Activated naive CD8-positive, alpha-beta T cell treated with anti-CD3 and anti-CD28 coated beads for 36 hours (primary cell): ENCODE results near the gene USP10. TPM values are rescaled to one million over a fixed set of nuclear protein-coding genes. Genes with fewer than 3 reads are reported as not detected.
A peak's percentile ranks its signal among the peaks of the same experiment; 100 is the strongest.

Experiments
- DNase-seq: peaks from one replicate; pipeline ENCODE4 v3.0.0; 2021
- H3K27ac Mint-ChIP-seq: one replicate; pipeline ENCODE4 v1.8.0; 2022; ENCODE audit warnings: mild to moderate bottlenecking, moderate library complexity, mixed read lengths
- H3K27me3 Mint-ChIP-seq: one replicate; pipeline ENCODE4 v1.8.0; 2022; ENCODE audit warnings: mild to moderate bottlenecking, mixed read lengths
- H3K36me3 Mint-ChIP-seq: one replicate; pipeline ENCODE4 v1.8.0; 2021; ENCODE audit warnings: mild to moderate bottlenecking, mixed read lengths
- H3K4me1 Mint-ChIP-seq: one replicate; pipeline ENCODE4 v1.8.0; 2021; ENCODE audit warnings: mixed read lengths
- H3K4me3 Mint-ChIP-seq: one replicate; pipeline ENCODE4 v1.8.0; 2022; ENCODE audit warnings: mild to moderate bottlenecking, moderate library complexity, mixed read lengths
- H3K9me3 Mint-ChIP-seq: one replicate; pipeline ENCODE4 v1.8.0; 2022; ENCODE audit warnings: mixed read lengths
- total RNA-seq, 2 experiments: library from RNA; stranded (reverse); gene quantifications; one replicate each; pipeline ENCODE4 v1.2.3, GENCODE V29; 2021

Gene USP10
- total RNA-seq, 2 experiments from 2014 or later, result 148 to 151 TPM

GRCh38 chr16:84665359-84665758, 34.4 kb upstream of the USP10 start:
- Mint-ChIP-seq H3K4me1 (peaks cover 15% of the 10 kb centered on the region), H3K4me3 (no peak overlapping the region), H3K27ac (no peak overlapping the region), H3K9me3 (no peaks in the 10 kb centered on the region), H3K27me3 (no peaks in the 10 kb centered on the region), H3K36me3 (peaks cover 19% of the 10 kb centered on the region)
- DNase-seq, result no peak

- DNase-seq, result no peak
- Mint-ChIP-seq H3K27ac (peak overlapping the region; percentile 51), H3K9me3 (no peaks in the 10 kb centered on the region), H3K4me3 (no peak overlapping the region), H3K27me3 (no peaks in the 10 kb centered on the region), H3K36me3 (peaks cover 19% of the 10 kb centered on the region), H3K4me1 (peaks cover 14% of the 10 kb centered on the region)
These were observed 34.0 kb upstream of the USP10 start for GRCh38 chr16:84665843-84666242.

- Mint-ChIP-seq H3K36me3 (peaks cover 9% of the 10 kb centered on the region), H3K4me1 (peaks cover 16% of the 10 kb centered on the region)
These were observed 32.0 kb upstream of the USP10 start for GRCh38 chr16:84667600-84668309.

DNA sequence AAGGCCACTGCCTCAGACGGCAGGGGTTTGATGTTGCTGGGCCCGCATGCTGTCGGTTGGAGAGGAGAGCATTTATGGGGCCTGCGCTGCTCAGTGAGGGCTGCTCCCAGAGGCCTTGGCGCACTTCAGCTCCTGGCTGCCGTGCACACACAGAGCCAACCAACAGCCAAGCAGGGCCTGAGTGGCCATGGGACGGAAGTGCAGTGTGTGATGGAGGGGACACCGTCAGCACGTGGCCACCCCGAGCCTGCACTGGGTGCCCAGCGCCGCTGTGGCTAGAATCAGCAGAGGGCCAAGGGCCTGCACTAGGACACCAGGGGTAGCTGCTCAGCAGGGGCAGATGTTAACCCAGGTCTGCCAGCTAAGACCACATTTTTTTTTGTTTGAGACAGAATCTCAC, 29.7 kb upstream of the USP10 start:
- no peak for DNase-seq
- no peaks in the 10 kb centered on the region for H3K27me3 Mint-ChIP-seq
- H3K9me3 Mint-ChIP-seq, result no peaks in the 10 kb centered on the region
- H3K4me3 Mint-ChIP-seq, result no peak overlapping the region
- peaks cover 3% of the 10 kb centered on the region for H3K36me3 Mint-ChIP-seq
- H3K27ac Mint-ChIP-seq, result no peak overlapping the region
- H3K4me1 Mint-ChIP-seq, result peaks cover 9% of the 10 kb centered on the region

More at GRCh38 chr16:84667600-84668309, 32.0 kb upstream of the USP10 start:
- no peaks in the 10 kb centered on the region for H3K9me3 Mint-ChIP-seq
- DNase-seq, result no peak
- no peak overlapping the region for H3K4me3 Mint-ChIP-seq
- H3K27ac Mint-ChIP-seq, result no peak overlapping the region
- H3K27me3 Mint-ChIP-seq, result no peaks in the 10 kb centered on the region

DNA sequence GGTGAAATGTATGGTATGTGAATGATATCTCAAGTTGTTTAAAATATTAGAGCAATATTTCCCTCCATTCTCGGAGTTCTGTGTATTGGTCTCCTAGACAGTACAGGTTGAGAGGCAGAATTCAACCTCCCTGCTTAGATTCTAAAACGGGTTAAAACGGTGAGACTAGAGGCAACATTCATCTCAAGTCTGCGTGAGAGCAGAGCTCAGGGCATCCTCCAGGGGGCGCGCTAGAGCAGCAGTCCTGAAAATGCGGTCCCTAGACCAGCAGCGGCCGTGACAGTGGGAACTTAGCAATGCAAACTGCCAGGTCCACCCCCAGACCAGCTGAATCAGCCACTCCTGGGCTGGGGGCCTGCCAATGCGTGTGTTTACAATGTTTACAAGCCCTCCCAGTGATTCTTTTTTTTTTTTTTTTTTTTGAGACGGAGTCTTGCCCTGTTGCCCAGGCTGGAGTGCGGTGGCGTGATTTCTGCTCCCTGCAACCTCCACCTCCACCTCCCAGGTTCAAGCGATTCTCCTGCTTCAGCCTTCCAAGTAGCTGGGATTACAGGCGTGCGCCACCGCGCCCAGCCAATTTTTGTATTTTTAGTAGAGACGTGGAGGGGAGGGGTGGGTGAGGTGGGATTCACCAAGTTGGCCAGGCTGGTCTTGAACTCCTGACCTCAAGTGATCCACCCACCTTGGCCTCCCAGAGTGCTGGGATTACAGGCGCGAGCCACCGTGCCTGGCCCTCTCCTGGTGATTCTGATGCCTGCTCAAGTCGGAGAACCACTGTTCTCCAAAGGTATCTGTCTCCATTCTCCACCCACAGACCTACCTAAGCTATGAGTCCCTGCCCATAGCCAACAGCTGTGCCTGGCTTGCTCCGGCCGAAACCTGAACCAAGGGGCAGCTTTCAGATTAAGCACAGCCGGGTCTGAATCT, 27.3 kb upstream of the USP10 start:
- Mint-ChIP-seq H3K9me3 (no peaks in the 10 kb centered on the region), H3K27me3 (no peaks in the 10 kb centered on the region), H3K4me1 (peaks cover 3% of the 10 kb centered on the region), H3K27ac (no peak overlapping the region), H3K36me3 (no peaks in the 10 kb centered on the region), H3K4me3 (no peak overlapping the region)
- peak; percentile 76 for DNase-seq

DNA sequence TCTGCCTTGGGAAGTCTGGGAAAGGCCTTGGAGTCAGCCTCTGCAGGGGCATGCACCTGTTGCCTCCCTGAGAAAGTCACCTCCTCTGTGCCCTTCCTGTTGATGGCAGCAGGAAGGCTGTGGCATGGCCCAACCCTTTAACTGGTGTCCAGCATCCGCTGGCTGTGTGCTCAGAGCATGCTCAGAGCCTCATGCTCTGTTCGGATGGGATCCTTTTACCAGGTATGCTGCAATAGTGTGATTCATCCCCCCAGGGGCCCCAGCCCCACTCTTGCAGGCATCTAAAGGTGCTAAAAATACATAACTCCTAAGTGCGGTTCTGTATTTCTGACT, 26.6 kb upstream of the USP10 start:
- Mint-ChIP-seq H3K4me1 (peaks cover 3% of the 10 kb centered on the region), H3K4me3 (no peak overlapping the region)

GRCh38 chr16:84673561-84673960, 26.2 kb upstream of the USP10 start:
- no peaks in the 10 kb centered on the region for H3K27me3 Mint-ChIP-seq
- H3K4me1 Mint-ChIP-seq, result peaks cover 3% of the 10 kb centered on the region
- no peak for DNase-seq
- H3K36me3 Mint-ChIP-seq, result no peaks in the 10 kb centered on the region
- no peak overlapping the region for H3K4me3 Mint-ChIP-seq
- no peak overlapping the region for H3K27ac Mint-ChIP-seq
- no peaks in the 10 kb centered on the region for H3K9me3 Mint-ChIP-seq

More for the DNA sequence above, 26.6 kb upstream of the USP10 start:
- Mint-ChIP-seq H3K27me3 (no peaks in the 10 kb centered on the region), H3K27ac (no peak overlapping the region), H3K9me3 (no peaks in the 10 kb centered on the region), H3K36me3 (no peaks in the 10 kb centered on the region)
- no peak for DNase-seq

- Mint-ChIP-seq H3K27ac (no peak overlapping the region), H3K36me3 (no peaks in the 10 kb centered on the region), H3K4me3 (no peak overlapping the region)
These were observed 24.4 kb upstream of the USP10 start for GRCh38 chr16:84675423-84675822.

DNA sequence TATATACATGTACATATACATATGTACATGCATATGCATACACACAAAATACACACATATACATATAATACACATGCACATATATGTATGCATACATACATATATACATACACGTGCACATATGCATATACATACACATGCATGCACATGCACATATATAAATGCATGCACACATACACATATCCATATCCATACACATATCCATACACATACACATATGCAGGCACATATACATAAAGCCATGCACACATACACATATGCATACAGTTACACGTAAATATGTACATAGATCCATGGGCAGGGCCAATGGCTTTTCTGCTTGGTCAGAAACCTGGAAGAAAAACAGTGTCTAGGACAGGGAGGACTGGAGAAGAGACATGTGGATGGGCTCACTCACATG, 23.9 kb upstream of the USP10 start:
- peaks cover 3% of the 10 kb centered on the region for H3K4me1 Mint-ChIP-seq
- no peaks in the 10 kb centered on the region for H3K36me3 Mint-ChIP-seq
- no peak overlapping the region for H3K4me3 Mint-ChIP-seq
- no peak for DNase-seq
- H3K9me3 Mint-ChIP-seq, result no peaks in the 10 kb centered on the region
- H3K27ac Mint-ChIP-seq, result no peak overlapping the region
- peaks cover 6% of the 10 kb centered on the region for H3K27me3 Mint-ChIP-seq

More at GRCh38 chr16:84675423-84675822, 24.4 kb upstream of the USP10 start:
- no peak for DNase-seq
- Mint-ChIP-seq H3K27me3 (peaks cover 2% of the 10 kb centered on the region), H3K9me3 (no peaks in the 10 kb centered on the region), H3K4me1 (peaks cover 3% of the 10 kb centered on the region)

- no peak overlapping the region for H3K4me3 Mint-ChIP-seq
- H3K4me1 Mint-ChIP-seq, result peaks cover 2% of the 10 kb centered on the region
- H3K27me3 Mint-ChIP-seq, result peaks cover 6% of the 10 kb centered on the region
- DNase-seq, result no peak
- H3K27ac Mint-ChIP-seq, result no peak overlapping the region
- H3K36me3 Mint-ChIP-seq, result no peaks in the 10 kb centered on the region
- no peaks in the 10 kb centered on the region for H3K9me3 Mint-ChIP-seq
These were observed 22.6 kb upstream of the USP10 start for GRCh38 chr16:84677017-84677803.

DNA sequence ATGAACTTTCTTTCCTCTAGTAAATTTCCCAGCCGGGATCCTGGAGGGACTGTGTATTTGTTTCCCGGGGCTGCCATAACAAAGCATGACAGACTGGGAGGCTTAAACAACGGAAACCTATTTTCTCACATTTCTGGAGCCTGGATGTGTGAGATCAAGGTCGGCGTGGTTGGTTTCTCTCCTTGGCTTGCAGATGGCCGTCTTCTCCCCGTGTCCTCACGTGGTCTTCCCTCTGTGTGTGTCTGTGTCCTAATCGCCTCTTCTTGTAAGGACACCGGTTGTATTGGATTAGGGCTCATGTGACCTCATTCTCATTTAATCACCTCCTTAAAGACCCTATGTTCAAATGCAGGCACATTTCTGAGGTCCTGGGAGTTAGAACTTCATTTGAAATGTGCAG, 22.0 kb upstream of the USP10 start:
- Mint-ChIP-seq H3K9me3 (no peaks in the 10 kb centered on the region), H3K36me3 (no peaks in the 10 kb centered on the region), H3K4me1 (no peaks in the 10 kb centered on the region), H3K4me3 (no peak overlapping the region), H3K27me3 (peaks cover 6% of the 10 kb centered on the region), H3K27ac (no peak overlapping the region)
- no peak for DNase-seq

DNA sequence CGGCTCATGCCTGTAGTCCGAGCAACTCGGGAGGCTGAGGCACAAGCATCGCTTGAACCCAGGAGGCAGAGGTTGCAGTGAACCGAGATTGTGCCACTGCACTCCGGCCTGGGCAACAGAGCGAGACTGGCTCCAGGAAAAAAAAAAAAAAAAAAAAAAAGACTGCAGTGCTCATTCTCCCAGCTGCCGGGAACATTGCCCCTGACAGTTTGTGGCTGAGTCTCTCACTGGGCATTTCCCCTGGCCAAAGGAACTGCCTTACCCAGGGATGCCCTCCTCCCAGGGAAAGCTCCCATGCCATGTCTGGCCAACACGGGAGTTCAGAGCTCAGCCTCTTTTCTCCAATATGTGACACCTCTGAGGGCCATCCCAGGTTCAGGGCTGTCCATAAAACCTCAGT, 21.3 kb upstream of the USP10 start:
- no peak for DNase-seq
- Mint-ChIP-seq H3K36me3 (no peaks in the 10 kb centered on the region), H3K4me1 (no peaks in the 10 kb centered on the region), H3K9me3 (no peaks in the 10 kb centered on the region), H3K27me3 (peaks cover 6% of the 10 kb centered on the region), H3K27ac (no peak overlapping the region), H3K4me3 (no peak overlapping the region)

- no peak for DNase-seq
- Mint-ChIP-seq H3K4me3 (no peak overlapping the region), H3K9me3 (no peaks in the 10 kb centered on the region), H3K36me3 (no peaks in the 10 kb centered on the region), H3K27ac (no peak overlapping the region), H3K4me1 (no peaks in the 10 kb centered on the region), H3K27me3 (peaks cover 6% of the 10 kb centered on the region)
These were observed 19.5 kb upstream of the USP10 start for GRCh38 chr16:84680165-84680842.

DNA sequence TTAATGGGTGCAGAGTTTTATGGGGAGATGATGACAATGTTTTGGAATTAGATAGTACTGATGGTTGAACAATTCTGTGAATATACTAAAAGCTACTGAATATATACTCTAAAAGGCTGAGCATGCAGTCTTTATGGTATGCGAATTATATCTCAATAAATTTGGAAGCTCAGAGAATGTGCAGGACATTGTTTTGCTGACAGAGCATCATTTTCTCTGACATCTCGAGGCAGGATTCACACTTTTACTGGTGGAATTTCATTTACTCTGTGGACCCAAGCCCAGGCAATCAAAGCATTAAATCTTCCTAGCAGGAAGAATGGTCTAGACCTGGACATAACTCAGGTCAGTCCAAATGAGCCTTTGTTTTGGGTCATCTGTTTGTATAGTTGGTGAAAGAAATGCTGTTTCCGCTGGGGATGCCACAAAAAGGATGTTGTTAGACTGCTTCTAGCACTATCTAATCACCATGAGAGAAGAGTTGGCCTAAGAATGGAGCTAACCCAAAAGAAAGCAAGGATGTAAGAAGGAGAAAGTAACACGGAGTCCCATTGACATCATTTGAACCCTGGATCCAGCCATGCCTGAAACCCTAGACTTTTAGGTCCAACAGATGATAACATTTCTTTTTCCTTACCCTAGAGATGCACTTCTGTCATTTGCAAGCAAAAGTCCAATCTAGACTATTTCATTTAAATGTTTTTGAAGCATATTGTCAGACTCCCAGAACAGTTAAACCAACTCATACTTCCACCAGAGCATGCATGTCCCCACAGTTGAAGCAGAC, 18.8 kb upstream of the USP10 start:
- Mint-ChIP-seq H3K9me3 (no peaks in the 10 kb centered on the region), H3K36me3 (no peaks in the 10 kb centered on the region), H3K27ac (no peak overlapping the region), H3K27me3 (peaks cover 6% of the 10 kb centered on the region), H3K4me1 (no peaks in the 10 kb centered on the region), H3K4me3 (no peak overlapping the region)
- no peak for DNase-seq
